RPMI7951 (cell line): ENCODE results near the gene KRTAP27-1. TPM values are rescaled to one million over a fixed set of nuclear protein-coding genes. Genes with fewer than 3 reads are reported as not detected.

Source experiments
- DNase-seq: peaks from one replicate; pipeline ENCODE4 v3.0.0-alpha.2; 2012; ENCODE audit warnings: low read depth
- total RNA-seq: library from RNA; depleted of rRNA; stranded (reverse); fragments of >200 nt; shearing (Covaris generic); gene quantifications from 2 replicates; pipeline ENCODE4 v1.2.3, GENCODE V29; 2014; rRNA removed

The KRTAP27-1 gene
- total RNA-seq, 1 experiment from 2014 or later = not detected

DNA sequence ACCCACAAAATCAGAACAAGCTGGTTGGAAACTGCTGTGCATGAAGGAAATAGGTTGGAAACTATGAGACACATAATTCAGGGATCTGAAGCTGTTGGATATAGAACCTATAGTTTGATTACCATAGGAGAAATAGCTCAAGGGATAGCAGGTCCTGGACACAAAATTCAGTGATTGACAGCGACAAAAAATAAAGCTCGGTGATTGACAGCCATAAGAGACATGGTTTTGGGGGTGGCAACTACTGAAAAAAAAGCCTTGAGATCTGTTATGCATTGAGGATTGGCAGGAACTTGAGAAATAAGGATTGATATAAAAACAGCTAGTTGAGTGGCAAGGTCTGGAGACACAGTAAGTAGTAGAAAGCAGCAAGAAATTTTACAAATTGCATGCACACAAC, 48.3 kb downstream of the KRTAP27-1 start, which contains the start of gene KRTAP25-1:
KRTAP25-1 (minus strand) TSS at position 300 of the 400 bp plus-strand sequence; CDS start at position 276, 24 bp downstream.
- DNase-seq = no peak

Other genes starting within 250 kb of the KRTAP27-1 start
- gene CLDN17, start 170.9 kb downstream of the KRTAP27-1 start, total RNA-seq = not detected in 2 replicates
- gene CLDN8, start 121.6 kb downstream of the KRTAP27-1 start, total RNA-seq = not detected in 2 replicates
- gene KRTAP24-1, start 54.7 kb downstream of the KRTAP27-1 start, total RNA-seq = not detected in 2 replicates
- not detected in 2 replicates for gene KRTAP25-1, start 48.2 kb downstream of the KRTAP27-1 start, total RNA-seq
- gene KRTAP26-1, start 17.4 kb downstream of the KRTAP27-1 start, total RNA-seq = not detected in 2 replicates
- gene KRTAP23-1, start 10.9 kb upstream of the KRTAP27-1 start, total RNA-seq = not detected in 2 replicates
- not detected in 2 replicates for gene KRTAP13-2, start 34.6 kb upstream of the KRTAP27-1 start, total RNA-seq
- gene KRTAP13-1, start 58.3 kb upstream of the KRTAP27-1 start, total RNA-seq = not detected in 2 replicates
- not detected in 2 replicates for gene KRTAP13-3, start 88.2 kb upstream of the KRTAP27-1 start, total RNA-seq
- gene KRTAP13-4, start 92.5 kb upstream of the KRTAP27-1 start, total RNA-seq = not detected in 2 replicates
- gene KRTAP15-1, start 102.6 kb upstream of the KRTAP27-1 start, total RNA-seq = not detected in 2 replicates
- gene KRTAP19-1, start 142.7 kb upstream of the KRTAP27-1 start, total RNA-seq = not detected in 2 replicates
- not detected in 2 replicates for gene KRTAP19-2, start 149.7 kb upstream of the KRTAP27-1 start, total RNA-seq
- gene KRTAP19-3, start 154.3 kb upstream of the KRTAP27-1 start, total RNA-seq = not detected in 2 replicates
- not detected in 2 replicates for gene KRTAP19-4, start 159.5 kb upstream of the KRTAP27-1 start, total RNA-seq
- gene KRTAP19-5, start 164.4 kb upstream of the KRTAP27-1 start, total RNA-seq = not detected in 2 replicates
- not detected in 2 replicates for gene KRTAP19-6, start 204.2 kb upstream of the KRTAP27-1 start, total RNA-seq
- gene KRTAP19-7, start 223.6 kb upstream of the KRTAP27-1 start, total RNA-seq = not detected in 2 replicates